K562 (cell line): ENCODE data around the gene LONRF2. TPM values are rescaled to one million over a fixed set of nuclear protein-coding genes. Genes with fewer than 3 reads are reported as not detected.

Source experiments
- ATAC-seq: fragments of 200-7000 bp; cut with Tn5 transposase; 3 replicates; pipeline ENCODE4 v1.9.1; 2020; ENCODE audit warnings: moderate library complexity
- BruUV-seq: library from RNA; stranded (reverse); fragments of 400-500 nt; replicated peaks from 2 replicates; lab custom pipeline; 2021; lab: Mats Ljungman, UMichigan
- CTCF ChIA-PET: fragments of 300-600 bp; formaldehyde crosslinking; extraction: SDS; loops from one replicate; lab custom pipeline; 2021; ENCODE audit warnings: low intra/inter-chr PET ratio; lab: Yijun Ruan, JAX
- POLR2A ChIA-PET: fragments of 300-600, 350-650 bp; sonication (Branson Sonifier 250); formaldehyde crosslinking; extraction: SDS; loops from one replicate; lab custom pipeline; 2021; ENCODE audit warnings: antibody characterized with exemption, inconsistent platforms; lab: Yijun Ruan, JAX
- DNase-seq, 4 experiments: peaks; one replicate each; pipeline versions ENCODE4 v3.0.0 to v3.0.0-alpha.2; 2011 to 2018; ENCODE audit warnings: low spot score in 3 of 4, mixed read lengths in 3 of 4; ENCODE audit errors: extremely low read depth in 1 of 4
- FAIRE-seq: peaks from 2 replicates; lab custom pipeline; 2011; peaks lifted over from hg19 to GRCh38; lab: Jason Lieb, UNC
- H2AFZ ChIP-seq: 2 replicates; pipeline ENCODE4 v1.6.0; 2011; ENCODE audit warnings: low read depth, low read length, control low read depth, inconsistent platforms
- H3K27ac ChIP-seq: fragments of 200-600 bp; 3 replicates; pipeline ENCODE4 v1.8.0; 2011; ENCODE audit warnings: low read depth, mild to moderate bottlenecking, control low read depth, inconsistent platforms, low read length, moderate library complexity, mixed read lengths; ENCODE audit errors: extremely low read depth
- H3K27me3 ChIP-seq, 2 experiments: fragments of 300-600 bp in 1 of 2; 2 replicates in 1 of 2; 3 replicates in 1 of 2; pipeline versions ENCODE4 v1.6.0 to v1.8.0; 2011; ENCODE audit warnings: inconsistent platforms in 2 of 2, low read length in 2 of 2, mild to moderate bottlenecking in 1 of 2, mixed read lengths in 1 of 2, moderate library complexity in 1 of 2; ENCODE audit not compliant: control insufficient read depth in 2 of 2, insufficient read depth in 2 of 2
- H3K36me3 ChIP-seq: fragments of 300-600 bp; 3 replicates; pipeline ENCODE4 v1.8.0; 2011; ENCODE audit warnings: mild to moderate bottlenecking, low read length, inconsistent platforms; ENCODE audit not compliant: control insufficient read depth, insufficient read depth
- H3K4me1 ChIP-seq, 2 experiments: fragments of 200-600 bp in 1 of 2; replicated peaks in 1 of 2; 2 replicates in 1 of 2; 3 replicates in 1 of 2; pipeline versions ENCODE4 v1.5.1 to v1.8.0; 2011; ENCODE audit warnings: inconsistent platforms in 2 of 2, low read length in 2 of 2, mild to moderate bottlenecking in 1 of 2, mixed read lengths in 1 of 2, moderate library complexity in 1 of 2; ENCODE audit not compliant: control insufficient read depth in 2 of 2, insufficient read depth in 2 of 2
- H3K4me2 ChIP-seq: 2 replicates; pipeline ENCODE4 v1.6.1; 2011; ENCODE audit warnings: low read length, control low read depth, inconsistent platforms, mixed read lengths; ENCODE audit not compliant: insufficient read depth
- H3K4me3 ChIP-seq: fragments of 200-600 bp; sonication (generic), shearing (Covaris generic); 2 replicates; pipeline ENCODE4 v1.5.1; 2016; ENCODE audit warnings: control low read depth, inconsistent platforms
- H3K79me2 ChIP-seq: fragments of 200-600 bp; 3 replicates; pipeline ENCODE4 v1.8.0; 2011; ENCODE audit warnings: low read length, inconsistent platforms; ENCODE audit not compliant: control insufficient read depth, insufficient read depth
- H3K9ac ChIP-seq, 2 experiments: 2 replicates each; pipeline versions ENCODE4 v1.6.0 to v1.6.1; 2011; ENCODE audit warnings: low read depth in 2 of 2, low read length in 2 of 2, control low read depth in 1 of 2, inconsistent platforms in 1 of 2, mild to moderate bottlenecking in 1 of 2, mixed read lengths in 1 of 2; ENCODE audit not compliant: insufficient read depth in 1 of 2
- H3K9me1 ChIP-seq: one replicate; pipeline ENCODE4 v1.6.0; 2011; ENCODE audit warnings: inconsistent platforms, mild to moderate bottlenecking, low read length, moderate library complexity; ENCODE audit not compliant: control insufficient read depth, insufficient read depth
- H3K9me3 ChIP-seq: replicated peaks from 2 replicates; pipeline ENCODE4 v1.5.1; 2011; ENCODE audit warnings: low read depth, low read length, inconsistent platforms; ENCODE audit not compliant: control insufficient read depth, insufficient read depth
- H4K20me1 ChIP-seq: replicated peaks from 2 replicates; pipeline ENCODE4 v1.6.1; 2011; ENCODE audit warnings: low read length, inconsistent platforms, mixed read lengths; ENCODE audit not compliant: control insufficient read depth, insufficient read depth
- COPS2 ChIP-seq: fragments of 450-650 bp; conservative IDR thresholded peaks from 2 replicates; pipeline ENCODE4 v1.6.1; 2016; ENCODE audit warnings: mild to moderate bottlenecking, moderate library complexity
- EP300 ChIP-seq: IDR thresholded peaks from 2 replicates; pipeline ENCODE4 v1.6.1; 2012; ENCODE audit warnings: low read length, improper control_type of control experiment
- HDAC1 ChIP-seq, 2 experiments: fragments of 450-650 bp; IDR thresholded peaks; 2 replicates each; pipeline ENCODE4 v1.6.1; 2016 to 2017; ENCODE audit warnings: inconsistent platforms in 1 of 2, mild to moderate bottlenecking in 1 of 2, moderate library complexity in 1 of 2
- KDM1A ChIP-seq, 2 experiments: fragments of 450-650 bp; IDR thresholded peaks; 2 replicates each; pipeline ENCODE4 v1.6.1; 2016; ENCODE audit warnings: mild to moderate bottlenecking in 2 of 2
- MAFF ChIP-seq: IDR thresholded peaks from 2 replicates; pipeline ENCODE4 v1.6.1; 2012; ENCODE audit warnings: low read length, improper control_type of control experiment
- PKNOX1 ChIP-seq: fragments of 450-650 bp; IDR thresholded peaks from 2 replicates; pipeline ENCODE4 v1.6.1; 2016
- RBBP5 ChIP-seq: fragments of 200-600 bp; sonication (generic); IDR thresholded peaks from 2 replicates; pipeline ENCODE4 v1.6.1; 2012; ENCODE audit warnings: borderline replicate concordance, mild to moderate bottlenecking, low read length, control low read depth, inconsistent platforms; ENCODE audit not compliant: insufficient read depth, poor library complexity, severe bottlenecking
- TSHZ1 ChIP-seq: fragments of 250-450 bp; sonication (Bioruptor Pico); IDR thresholded peaks from 2 replicates; pipeline ENCODE4 v1.4.0; 2020; ENCODE audit warnings: mild to moderate bottlenecking, moderate library complexity
- U2AF1 ChIP-seq: fragments of 200-400 bp; formaldehyde crosslinking; optimal IDR thresholded peaks from 2 replicates; pipeline ENCODE3; 2017; ENCODE audit warnings: mild to moderate bottlenecking, low read depth, low read length, moderate library complexity
- ZC3H11A ChIP-seq: IDR thresholded peaks from 2 replicates; pipeline ENCODE4 v1.6.1; 2012; ENCODE audit warnings: low read depth, low read length, improper control_type of control experiment
- ZSCAN32 ChIP-seq: fragments of 450-650 bp; formaldehyde crosslinking; IDR thresholded peaks from 2 replicates; pipeline ENCODE4 v1.4.0; 2020; ENCODE audit warnings: mild to moderate bottlenecking, moderate library complexity
- WGBS: fragments of 100-300 bp; shearing (Covaris generic); methylation state at CpG from one replicate; pipeline ENCODE4 v1.1.6; 2016; ENCODE audit warnings: low coverage, mixed read lengths; ENCODE audit not compliant: insufficient coverage; ENCODE audit errors: missing lambda C conversion rate; 5-methylcytosine and 5-hydroxymethylcytosine counted together
- in situ Hi-C: fragments of 300-500 bp; cut with MboI; formaldehyde crosslinking; loops from 4 replicates; pipeline ENCODE4 v1.15.0; 2018; ENCODE audit warnings: inconsistent platforms, mixed read lengths
- intact Hi-C: fragments of 100-400 bp; cut with micrococcal nuclease; formaldehyde crosslinking; loops from 2 replicates; pipeline ENCODE4 v1.14.2; 2022
- polyA plus RNA-seq, 8 experiments: library from polyadenylated mRNA; depleted of rRNA in 4 of 8; stranded (reverse) in 5 of 8; unstranded in 3 of 8; fragments of >200 nt; fragmentation: Nextera tagmentation in 2 of 8; fragmentation: Illumina TruSeq in 1 of 8; extraction: Ambion mirVana in 2 of 8; extraction: Trizol in 1 of 8; gene quantifications; 2 replicates each; pipeline versions ENCODE4 v1.2.1 to v1.2.3, GENCODE V29; 2011 to 2014; ENCODE audit warnings: inconsistent platforms in 1 of 8, missing spikeins in 1 of 8
- total RNA-seq, 7 experiments: library from RNA; depleted of rRNA in 6 of 7; stranded (reverse); fragments of >200 nt in 6 of 7; fragmentation: Illumina TruSeq in 2 of 7; extraction: Trizol in 2 of 7; gene quantifications; 2 replicates each; pipeline versions ENCODE4 v1.2.1 to v1.2.3, GENCODE V29; 2011 to 2021; ENCODE audit warnings: low replicate concordance in 1 of 7
- TF ChIP-seq, protein P1 (sequence below): sonication (generic); formaldehyde crosslinking; IDR thresholded peaks from 2 replicates; pipeline ENCODE4 v1.8.0; 2022; ENCODE audit warnings: mild to moderate bottlenecking, missing genetic modification reagents, borderline replicate concordance
- TF ChIP-seq, protein P2 (sequence below): sonication (generic); formaldehyde crosslinking; IDR thresholded peaks from 2 replicates; pipeline ENCODE4 v1.9.0; 2022; ENCODE audit warnings: mild to moderate bottlenecking, missing genetic modification reagents
- TF ChIP-seq, protein P3 (sequence below): fragments of 450-650 bp; formaldehyde crosslinking; IDR thresholded peaks from 2 replicates; pipeline ENCODE4 v1.4.0; 2022; ENCODE audit warnings: mild to moderate bottlenecking, moderate library complexity

LONRF2 gene
- total and polyA plus RNA-seq, 9 of the 15 experiments (the other 6 are each of a cell fraction or from before 2014, with no cell fraction given): 0.35 to 5.0 (median 2.7) TPM

DNA sequence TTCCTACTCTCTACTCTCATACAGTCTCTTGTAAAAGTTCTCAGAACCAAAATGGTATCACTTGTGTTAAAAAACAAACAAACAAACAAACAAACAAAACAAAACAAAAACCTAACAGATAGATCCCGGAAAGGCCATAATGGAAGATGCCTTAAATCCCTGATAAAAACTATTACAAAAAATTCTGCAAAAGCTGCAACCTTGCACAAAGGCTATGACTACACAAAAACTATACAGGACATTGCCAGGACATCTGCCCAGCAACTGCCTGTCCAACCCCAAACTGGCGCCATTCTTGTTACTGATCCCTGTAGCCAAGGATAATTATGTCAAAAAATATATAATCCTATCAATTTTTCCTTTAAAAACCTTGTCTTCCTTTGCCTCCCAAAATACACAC is 36.3 kb upstream of the LONRF2 start:
- Histone ChIP-seq H3K36me3 (no peaks in the 10 kb centered on the region), H3K4me1 (no peaks in the 10 kb centered on the region), H3K9me1 (no peaks in the 10 kb centered on the region), H3K4me3 (no peak overlapping the region), H2AFZ (no peak overlapping the region), H3K9me3 (no peaks in the 10 kb centered on the region), H3K27ac (no peak overlapping the region), H3K4me2 (no peak overlapping the region), H4K20me1 (no peaks in the 10 kb centered on the region), H3K27me3 (no peaks in the 10 kb centered on the region), H3K79me2 (no peaks in the 10 kb centered on the region), H3K9ac (no peak overlapping the region)
- ChIA-PET POLR2A (no interaction called here), CTCF (no interaction called here)
- BruUV-seq: no TSS peak
- in situ Hi-C loops (no loop called here), intact Hi-C loops (no loop called here)
- 29% methylated on average over 2 of the region's 2 CpGs for WGBS
- no peak for DNase-seq
- no peak for ATAC-seq
- FAIRE-seq: no peak
- no peak for TF ChIP-seq KDM1A (IDR thresholded peaks at IDR 0.05)
- no peak for TF ChIP-seq U2AF1
- TF ChIP-seq RBBP5: no peak
- no peak for TF ChIP-seq ZC3H11A
- no peak for TF ChIP-seq TSHZ1 (CRISPR knock-in tag)
- TF ChIP-seq PKNOX1: no peak
- no peak for TF ChIP-seq ZSCAN32
- TF ChIP-seq MAFF: no peak
- TF ChIP-seq, protein P1, sequence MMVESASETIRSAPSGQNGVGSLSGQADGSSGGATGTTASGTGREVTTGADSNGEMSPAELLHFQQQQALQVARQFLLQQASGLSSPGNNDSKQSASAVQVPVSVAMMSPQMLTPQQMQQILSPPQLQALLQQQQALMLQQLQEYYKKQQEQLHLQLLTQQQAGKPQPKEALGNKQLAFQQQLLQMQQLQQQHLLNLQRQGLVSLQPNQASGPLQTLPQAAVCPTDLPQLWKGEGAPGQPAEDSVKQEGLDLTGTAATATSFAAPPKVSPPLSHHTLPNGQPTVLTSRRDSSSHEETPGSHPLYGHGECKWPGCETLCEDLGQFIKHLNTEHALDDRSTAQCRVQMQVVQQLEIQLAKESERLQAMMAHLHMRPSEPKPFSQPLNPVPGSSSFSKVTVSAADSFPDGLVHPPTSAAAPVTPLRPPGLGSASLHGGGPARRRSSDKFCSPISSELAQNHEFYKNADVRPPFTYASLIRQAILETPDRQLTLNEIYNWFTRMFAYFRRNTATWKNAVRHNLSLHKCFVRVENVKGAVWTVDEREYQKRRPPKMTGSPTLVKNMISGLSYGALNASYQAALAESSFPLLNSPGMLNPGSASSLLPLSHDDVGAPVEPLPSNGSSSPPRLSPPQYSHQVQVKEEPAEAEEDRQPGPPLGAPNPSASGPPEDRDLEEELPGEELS: no peak
- no peak for TF ChIP-seq HDAC1 (IDR thresholded peaks at IDR 0.05)
- TF ChIP-seq, protein P2, sequence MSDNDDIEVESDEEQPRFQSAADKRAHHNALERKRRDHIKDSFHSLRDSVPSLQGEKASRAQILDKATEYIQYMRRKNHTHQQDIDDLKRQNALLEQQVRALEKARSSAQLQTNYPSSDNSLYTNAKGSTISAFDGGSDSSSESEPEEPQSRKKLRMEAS: no peak
- TF ChIP-seq EP300: no peak
- TF ChIP-seq, protein P3, sequence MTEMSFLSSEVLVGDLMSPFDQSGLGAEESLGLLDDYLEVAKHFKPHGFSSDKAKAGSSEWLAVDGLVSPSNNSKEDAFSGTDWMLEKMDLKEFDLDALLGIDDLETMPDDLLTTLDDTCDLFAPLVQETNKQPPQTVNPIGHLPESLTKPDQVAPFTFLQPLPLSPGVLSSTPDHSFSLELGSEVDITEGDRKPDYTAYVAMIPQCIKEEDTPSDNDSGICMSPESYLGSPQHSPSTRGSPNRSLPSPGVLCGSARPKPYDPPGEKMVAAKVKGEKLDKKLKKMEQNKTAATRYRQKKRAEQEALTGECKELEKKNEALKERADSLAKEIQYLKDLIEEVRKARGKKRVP (CRISPR knock-in tag): no peak
- no peak for TF ChIP-seq COPS2
